Peyer's patch (tissue), 4 donors: ENCODE results near the gene N4BP2. TPM values are rescaled to one million over a fixed set of nuclear protein-coding genes. Genes with fewer than 3 reads are reported as not detected.
"Not testable (repeated sequence)": the region's sequence is repeated elsewhere in the genome, so short reads cannot be mapped to it uniquely, and the experiment has no call there.

ENCODE experiments used
- DNase-seq, 3 donors: peaks; one replicate each; pipeline ENCODE4 v3.0.0-alpha.2; 2017 to 2019
- H3K27ac ChIP-seq, 4 donors: fragments of 200-600 bp; sonication (generic); one replicate each; pipeline ENCODE4 v1.5.1; 2016 to 2019
- H3K27me3 ChIP-seq, 2 donors: fragments of 200-600 bp; sonication (generic); one replicate each; pipeline ENCODE4 v1.5.1; 2019
- H3K36me3 ChIP-seq, 3 donors: fragments of 200-600 bp; sonication (generic); one replicate each; pipeline ENCODE4 v1.5.1; 2016 to 2019
- H3K4me1 ChIP-seq, 4 donors: fragments of 200-600 bp; sonication (generic); one replicate each; pipeline ENCODE4 v1.5.1; 2016 to 2019
- H3K4me3 ChIP-seq, 4 donors: fragments of 200-600 bp; sonication (generic); 1 replicate in 3 of 4; 2 replicates in 1 of 4; pipeline ENCODE4 v1.5.1; 2016 to 2019; ENCODE audit warnings: mild to moderate bottlenecking in 1 of 4
- H3K9me3 ChIP-seq, 4 donors: fragments of 200-600 bp; sonication (generic); one replicate each; pipeline ENCODE4 v1.5.1; 2016 to 2019; ENCODE audit warnings: mild to moderate bottlenecking in 1 of 4
- CTCF ChIP-seq, 6 experiments: fragments of 450-650 bp in 4 of 6; fragments of 200-600 bp in 2 of 6; sonication (generic) in 1 of 6; IDR thresholded peaks; one replicate each; pipeline ENCODE4 v1.5.1; 2017 to 2019; ENCODE audit warnings: antibody characterized with exemption in 6 of 6, mild to moderate bottlenecking in 3 of 6, moderate library complexity in 1 of 6
- POLR2A ChIP-seq, 2 donors: fragments of 450-650 bp; IDR thresholded peaks; one replicate each; pipeline ENCODE4 v1.5.1; 2017; ENCODE audit warnings: antibody characterized with exemption in 2 of 2, mild to moderate bottlenecking in 2 of 2, moderate library complexity in 2 of 2
- total RNA-seq, 4 donors: library from RNA; depleted of rRNA; stranded (reverse); fragments of >200 nt; gene quantifications; one replicate each; pipeline ENCODE4 v1.1.0, GENCODE V29; 2016

N4BP2 gene
- total RNA-seq: 10 to 100 TPM in 3 of 4 donors, 1 to 10 TPM in 1; 8.1 to 39.6 (median 10.2) TPM

GRCh38 chr4:40056716-40057585 is at the start of gene N4BP2:
Gene N4BP2 (plus strand): TSS chr4:40056850. CDS start chr4:40097341, 40,491 bp downstream.
- H3K36me3 ChIP-seq: no peaks in the 10 kb centered on the region
- no peaks in the 10 kb centered on the region for H3K27me3 ChIP-seq
- H3K4me1 ChIP-seq: peaks cover 0 to 18% (median 3%) of the 10 kb centered on the region in 4 donors
- H3K27ac ChIP-seq: peak within 1 kb of the TSS; percentile 99 to 100 (median 99)
- H3K4me3 ChIP-seq: peak within 1 kb of the TSS; percentile 82 to 92 (median 90)
- peak; percentile 83 to 84 for TF ChIP-seq POLR2A (IDR thresholded peaks at IDR 0.05)
- TF ChIP-seq CTCF (IDR thresholded peaks at IDR 0.05): peak; percentile 34 to 85 (median 80)
- no peaks in the 10 kb centered on the region for H3K9me3 ChIP-seq
- peak; percentile 73 to 88 (median 87) for DNase-seq

DNA sequence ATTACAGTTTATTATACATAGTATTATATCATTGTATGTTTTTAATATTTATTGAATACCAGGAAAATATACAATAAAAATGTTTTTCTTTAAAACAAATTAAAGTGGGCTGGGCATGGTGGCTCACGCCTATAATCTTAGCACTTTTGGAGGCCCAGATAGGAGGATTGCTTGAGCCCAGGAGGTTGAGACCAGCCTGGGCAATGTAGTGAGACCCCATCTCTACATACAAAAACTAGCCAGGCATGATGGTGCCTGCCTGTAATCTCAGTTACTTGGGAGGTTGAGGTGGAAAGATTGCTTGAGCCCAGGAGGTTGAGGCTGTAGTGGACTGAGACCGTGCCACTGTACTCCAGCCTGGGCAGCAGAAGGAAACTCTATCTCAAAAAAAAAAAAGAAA is 40.6 kb upstream of the N4BP2 start:
- H3K27me3 ChIP-seq: no peaks in the 10 kb centered on the region
- H3K27ac ChIP-seq: no peak overlapping the region
- no peaks in the 10 kb centered on the region for H3K4me1 ChIP-seq
- H3K36me3 ChIP-seq: no peaks in the 10 kb centered on the region
- H3K9me3 ChIP-seq: no peaks in the 10 kb centered on the region
- TF ChIP-seq CTCF (IDR thresholded peaks at IDR 0.05): no peak
- H3K4me3 ChIP-seq: no peak overlapping the region
- DNase-seq: no peak

- Histone ChIP-seq H3K36me3 (no peaks in the 10 kb centered on the region), H3K27me3 (no peaks in the 10 kb centered on the region), H3K4me1 (no peaks in the 10 kb centered on the region), H3K4me3 (no peak overlapping the region), H3K27ac (no peak overlapping the region), H3K9me3 (no peaks in the 10 kb centered on the region)
- no peak for TF ChIP-seq POLR2A (IDR thresholded peaks at IDR 0.05)
- no peak for TF ChIP-seq CTCF (IDR thresholded peaks at IDR 0.05)
- peak in 1 of 3 donors; percentile 43 for DNase-seq
These were observed 36.4 kb upstream of the N4BP2 start for GRCh38 chr4:40020221-40020620.

DNA sequence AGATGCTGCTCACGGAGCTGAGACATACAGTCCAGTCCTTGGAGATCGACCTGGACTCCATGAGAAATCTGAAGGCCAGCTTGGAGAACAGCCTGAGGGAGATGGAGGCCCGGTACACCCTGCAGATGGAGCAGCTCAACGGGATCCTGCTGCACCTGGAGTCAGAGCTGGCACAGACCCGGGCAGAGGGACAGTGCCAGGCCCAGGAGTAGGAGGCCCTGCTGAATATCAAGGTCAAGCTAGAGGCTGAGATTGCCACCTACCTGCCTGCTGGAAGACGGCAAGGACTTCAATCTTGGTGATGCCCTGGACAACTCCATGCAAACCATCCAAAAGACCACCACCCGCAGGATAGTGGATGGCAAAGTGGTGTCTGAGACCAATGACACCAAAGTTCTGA is 35.5 kb upstream of the N4BP2 start:
- H3K27me3 ChIP-seq, H3K9me3 ChIP-seq, H3K4me3 ChIP-seq, H3K4me1 ChIP-seq, H3K36me3 ChIP-seq, H3K27ac ChIP-seq, DNase-seq: not testable (repeated sequence)

DNA sequence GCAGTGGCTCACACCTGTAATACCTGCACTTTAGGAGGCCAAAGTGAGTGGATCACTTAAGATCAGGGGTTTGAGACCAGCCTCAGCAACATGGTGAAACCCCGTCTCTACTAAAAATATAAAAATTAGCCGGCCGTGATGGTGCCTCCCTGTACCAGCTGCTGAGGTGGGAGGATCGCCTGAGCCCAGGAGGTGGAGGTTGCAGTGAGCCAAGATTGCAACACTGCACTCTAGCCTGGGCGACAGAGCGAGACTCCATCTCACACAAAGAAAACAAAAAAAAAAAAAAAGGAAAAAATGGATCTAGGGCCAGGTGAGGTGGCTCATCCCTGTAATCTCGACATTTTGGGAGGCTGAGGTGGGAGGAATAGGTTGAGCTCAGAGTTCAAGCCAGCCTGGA is 32.6 kb upstream of the N4BP2 start:
- H3K4me3 ChIP-seq, H3K4me1 ChIP-seq, H3K36me3 ChIP-seq, H3K27ac ChIP-seq, DNase-seq, H3K27me3 ChIP-seq, H3K9me3 ChIP-seq: not testable (repeated sequence)

DNA sequence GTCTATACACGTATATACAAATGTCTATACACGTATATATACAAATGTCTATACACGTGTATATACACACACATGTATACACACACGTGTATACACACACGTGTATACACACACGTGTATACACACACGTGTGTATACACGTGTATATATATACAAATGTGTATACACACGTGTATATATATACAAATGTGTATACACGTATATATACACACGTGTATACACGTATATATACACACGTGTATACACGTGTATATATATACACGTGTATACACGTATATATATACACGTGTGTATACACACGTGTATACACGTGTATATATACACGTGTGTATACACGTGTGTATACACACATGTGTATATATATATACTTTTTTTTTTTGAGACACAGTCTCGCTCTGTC is 23.9 kb upstream of the N4BP2 start:
- no peak overlapping the region for H3K27ac ChIP-seq
- H3K9me3 ChIP-seq: no peaks in the 10 kb centered on the region
- DNase-seq: no peak
- no peak for TF ChIP-seq CTCF (IDR thresholded peaks at IDR 0.05)
- no peak for TF ChIP-seq POLR2A (IDR thresholded peaks at IDR 0.05)
- no peaks in the 10 kb centered on the region for H3K36me3 ChIP-seq
- H3K4me3 ChIP-seq: no peak overlapping the region
- H3K4me1 ChIP-seq: no peaks in the 10 kb centered on the region
- H3K27me3 ChIP-seq: no peaks in the 10 kb centered on the region
